ENCODE results near the gene PIK3CB.

DNA sequence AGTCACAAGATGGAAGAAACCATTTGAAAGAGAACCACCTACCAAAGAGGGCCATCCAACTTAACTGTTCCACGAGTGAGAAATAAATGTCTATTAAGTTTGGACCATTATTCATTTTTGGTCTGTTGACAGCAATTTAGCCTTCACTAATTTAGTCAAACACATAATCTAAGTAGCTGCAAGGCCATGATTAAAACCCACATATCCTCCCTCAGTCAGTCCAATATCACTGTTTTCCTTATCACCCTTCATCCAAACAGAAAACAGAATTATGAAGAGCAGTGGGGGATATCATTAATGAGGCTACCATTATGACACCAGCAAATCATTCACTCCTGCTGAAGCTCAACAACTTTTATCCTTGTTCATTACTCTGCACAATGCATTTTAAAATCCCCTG lies 52.0 kb downstream of the PIK3CB start:
- TF ChIP-seq YY1 (tag by site-specific recombination; IDR thresholded peaks at IDR 0.05), result no peak
- TF ChIP-seq, protein P1, sequence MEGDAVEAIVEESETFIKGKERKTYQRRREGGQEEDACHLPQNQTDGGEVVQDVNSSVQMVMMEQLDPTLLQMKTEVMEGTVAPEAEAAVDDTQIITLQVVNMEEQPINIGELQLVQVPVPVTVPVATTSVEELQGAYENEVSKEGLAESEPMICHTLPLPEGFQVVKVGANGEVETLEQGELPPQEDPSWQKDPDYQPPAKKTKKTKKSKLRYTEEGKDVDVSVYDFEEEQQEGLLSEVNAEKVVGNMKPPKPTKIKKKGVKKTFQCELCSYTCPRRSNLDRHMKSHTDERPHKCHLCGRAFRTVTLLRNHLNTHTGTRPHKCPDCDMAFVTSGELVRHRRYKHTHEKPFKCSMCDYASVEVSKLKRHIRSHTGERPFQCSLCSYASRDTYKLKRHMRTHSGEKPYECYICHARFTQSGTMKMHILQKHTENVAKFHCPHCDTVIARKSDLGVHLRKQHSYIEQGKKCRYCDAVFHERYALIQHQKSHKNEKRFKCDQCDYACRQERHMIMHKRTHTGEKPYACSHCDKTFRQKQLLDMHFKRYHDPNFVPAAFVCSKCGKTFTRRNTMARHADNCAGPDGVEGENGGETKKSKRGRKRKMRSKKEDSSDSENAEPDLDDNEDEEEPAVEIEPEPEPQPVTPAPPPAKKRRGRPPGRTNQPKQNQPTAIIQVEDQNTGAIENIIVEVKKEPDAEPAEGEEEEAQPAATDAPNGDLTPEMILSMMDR (tag by site-specific recombination; IDR thresholded peaks at IDR 0.05), result no peak
- TF ChIP-seq ZNF274 (IDR thresholded peaks at IDR 0.05; ENCODE audit: low read length), result no peak
- TF ChIP-seq ZNF274 (tag by site-specific recombination; IDR thresholded peaks at IDR 0.05; ENCODE audit: borderline replicate concordance), result no peak
- no peak for TF ChIP-seq ZNF223 (tag by site-specific recombination; IDR thresholded peaks at IDR 0.05)
- no peak for TF ChIP-seq ZNF174 (tag by site-specific recombination; IDR thresholded peaks at IDR 0.05)
- no peak for TF ChIP-seq ZBTB1 (tag by site-specific recombination; IDR thresholded peaks at IDR 0.05)
- TF ChIP-seq ZXDB (tag by site-specific recombination; IDR thresholded peaks at IDR 0.05), result no peak
- TF ChIP-seq, protein P2, sequence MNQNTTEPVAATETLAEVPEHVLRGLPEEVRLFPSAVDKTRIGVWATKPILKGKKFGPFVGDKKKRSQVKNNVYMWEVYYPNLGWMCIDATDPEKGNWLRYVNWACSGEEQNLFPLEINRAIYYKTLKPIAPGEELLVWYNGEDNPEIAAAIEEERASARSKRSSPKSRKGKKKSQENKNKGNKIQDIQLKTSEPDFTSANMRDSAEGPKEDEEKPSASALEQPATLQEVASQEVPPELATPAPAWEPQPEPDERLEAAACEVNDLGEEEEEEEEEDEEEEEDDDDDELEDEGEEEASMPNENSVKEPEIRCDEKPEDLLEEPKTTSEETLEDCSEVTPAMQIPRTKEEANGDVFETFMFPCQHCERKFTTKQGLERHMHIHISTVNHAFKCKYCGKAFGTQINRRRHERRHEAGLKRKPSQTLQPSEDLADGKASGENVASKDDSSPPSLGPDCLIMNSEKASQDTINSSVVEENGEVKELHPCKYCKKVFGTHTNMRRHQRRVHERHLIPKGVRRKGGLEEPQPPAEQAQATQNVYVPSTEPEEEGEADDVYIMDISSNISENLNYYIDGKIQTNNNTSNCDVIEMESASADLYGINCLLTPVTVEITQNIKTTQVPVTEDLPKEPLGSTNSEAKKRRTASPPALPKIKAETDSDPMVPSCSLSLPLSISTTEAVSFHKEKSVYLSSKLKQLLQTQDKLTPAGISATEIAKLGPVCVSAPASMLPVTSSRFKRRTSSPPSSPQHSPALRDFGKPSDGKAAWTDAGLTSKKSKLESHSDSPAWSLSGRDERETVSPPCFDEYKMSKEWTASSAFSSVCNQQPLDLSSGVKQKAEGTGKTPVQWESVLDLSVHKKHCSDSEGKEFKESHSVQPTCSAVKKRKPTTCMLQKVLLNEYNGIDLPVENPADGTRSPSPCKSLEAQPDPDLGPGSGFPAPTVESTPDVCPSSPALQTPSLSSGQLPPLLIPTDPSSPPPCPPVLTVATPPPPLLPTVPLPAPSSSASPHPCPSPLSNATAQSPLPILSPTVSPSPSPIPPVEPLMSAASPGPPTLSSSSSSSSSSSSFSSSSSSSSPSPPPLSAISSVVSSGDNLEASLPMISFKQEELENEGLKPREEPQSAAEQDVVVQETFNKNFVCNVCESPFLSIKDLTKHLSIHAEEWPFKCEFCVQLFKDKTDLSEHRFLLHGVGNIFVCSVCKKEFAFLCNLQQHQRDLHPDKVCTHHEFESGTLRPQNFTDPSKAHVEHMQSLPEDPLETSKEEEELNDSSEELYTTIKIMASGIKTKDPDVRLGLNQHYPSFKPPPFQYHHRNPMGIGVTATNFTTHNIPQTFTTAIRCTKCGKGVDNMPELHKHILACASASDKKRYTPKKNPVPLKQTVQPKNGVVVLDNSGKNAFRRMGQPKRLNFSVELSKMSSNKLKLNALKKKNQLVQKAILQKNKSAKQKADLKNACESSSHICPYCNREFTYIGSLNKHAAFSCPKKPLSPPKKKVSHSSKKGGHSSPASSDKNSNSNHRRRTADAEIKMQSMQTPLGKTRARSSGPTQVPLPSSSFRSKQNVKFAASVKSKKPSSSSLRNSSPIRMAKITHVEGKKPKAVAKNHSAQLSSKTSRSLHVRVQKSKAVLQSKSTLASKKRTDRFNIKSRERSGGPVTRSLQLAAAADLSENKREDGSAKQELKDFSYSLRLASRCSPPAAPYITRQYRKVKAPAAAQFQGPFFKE (tag by site-specific recombination; IDR thresholded peaks at IDR 0.05; ENCODE audit: borderline replicate concordance), result no peak
- no peak for TF ChIP-seq GLIS2 (tag by site-specific recombination; IDR thresholded peaks at IDR 0.05)
- TF ChIP-seq, protein P3, sequence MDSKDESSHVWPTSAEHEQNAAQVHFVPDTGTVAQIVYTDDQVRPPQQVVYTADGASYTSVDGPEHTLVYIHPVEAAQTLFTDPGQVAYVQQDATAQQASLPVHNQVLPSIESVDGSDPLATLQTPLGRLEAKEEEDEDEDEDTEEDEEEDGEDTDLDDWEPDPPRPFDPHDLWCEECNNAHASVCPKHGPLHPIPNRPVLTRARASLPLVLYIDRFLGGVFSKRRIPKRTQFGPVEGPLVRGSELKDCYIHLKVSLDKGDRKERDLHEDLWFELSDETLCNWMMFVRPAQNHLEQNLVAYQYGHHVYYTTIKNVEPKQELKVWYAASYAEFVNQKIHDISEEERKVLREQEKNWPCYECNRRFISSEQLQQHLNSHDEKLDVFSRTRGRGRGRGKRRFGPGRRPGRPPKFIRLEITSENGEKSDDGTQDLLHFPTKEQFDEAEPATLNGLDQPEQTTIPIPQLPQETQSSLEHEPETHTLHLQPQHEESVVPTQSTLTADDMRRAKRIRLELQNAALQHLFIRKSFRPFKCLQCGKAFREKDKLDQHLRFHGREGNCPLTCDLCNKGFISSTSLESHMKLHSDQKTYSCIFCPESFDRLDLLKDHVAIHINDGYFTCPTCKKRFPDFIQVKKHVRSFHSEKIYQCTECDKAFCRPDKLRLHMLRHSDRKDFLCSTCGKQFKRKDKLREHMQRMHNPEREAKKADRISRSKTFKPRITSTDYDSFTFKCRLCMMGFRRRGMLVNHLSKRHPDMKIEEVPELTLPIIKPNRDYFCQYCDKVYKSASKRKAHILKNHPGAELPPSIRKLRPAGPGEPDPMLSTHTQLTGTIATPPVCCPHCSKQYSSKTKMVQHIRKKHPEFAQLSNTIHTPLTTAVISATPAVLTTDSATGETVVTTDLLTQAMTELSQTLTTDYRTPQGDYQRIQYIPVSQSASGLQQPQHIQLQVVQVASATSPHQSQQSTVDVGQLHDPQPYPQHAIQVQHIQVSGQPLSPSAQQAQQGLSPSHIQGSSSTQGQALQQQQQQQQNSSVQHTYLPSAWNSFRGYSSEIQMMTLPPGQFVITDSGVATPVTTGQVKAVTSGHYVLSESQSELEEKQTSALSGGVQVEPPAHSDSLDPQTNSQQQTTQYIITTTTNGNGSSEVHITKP (tag by site-specific recombination; IDR thresholded peaks at IDR 0.05), result no peak
- TF ChIP-seq, protein P4, sequence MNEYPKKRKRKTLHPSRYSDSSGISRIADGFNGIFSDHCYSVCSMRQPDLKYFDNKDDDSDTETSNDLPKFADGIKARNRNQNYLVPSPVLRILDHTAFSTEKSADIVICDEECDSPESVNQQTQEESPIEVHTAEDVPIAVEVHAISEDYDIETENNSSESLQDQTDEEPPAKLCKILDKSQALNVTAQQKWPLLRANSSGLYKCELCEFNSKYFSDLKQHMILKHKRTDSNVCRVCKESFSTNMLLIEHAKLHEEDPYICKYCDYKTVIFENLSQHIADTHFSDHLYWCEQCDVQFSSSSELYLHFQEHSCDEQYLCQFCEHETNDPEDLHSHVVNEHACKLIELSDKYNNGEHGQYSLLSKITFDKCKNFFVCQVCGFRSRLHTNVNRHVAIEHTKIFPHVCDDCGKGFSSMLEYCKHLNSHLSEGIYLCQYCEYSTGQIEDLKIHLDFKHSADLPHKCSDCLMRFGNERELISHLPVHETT (tag by site-specific recombination; IDR thresholded peaks at IDR 0.05), result no peak
- TF ChIP-seq TCF7L2 (IDR thresholded peaks at IDR 0.05; ENCODE audit: borderline replicate concordance, low read depth, low read length), result no peak
- TF ChIP-seq ZNF394 (tag by site-specific recombination; IDR thresholded peaks at IDR 0.05; ENCODE audit: borderline replicate concordance), result no peak
- no peak for TF ChIP-seq ZNF366 (tag by site-specific recombination; conservative IDR thresholded peaks at IDR 0.05)

Measured in HEK293 (cell line).